ENCODE results near the gene RAPGEF3.

- TF ChIP-seq, protein P1, sequence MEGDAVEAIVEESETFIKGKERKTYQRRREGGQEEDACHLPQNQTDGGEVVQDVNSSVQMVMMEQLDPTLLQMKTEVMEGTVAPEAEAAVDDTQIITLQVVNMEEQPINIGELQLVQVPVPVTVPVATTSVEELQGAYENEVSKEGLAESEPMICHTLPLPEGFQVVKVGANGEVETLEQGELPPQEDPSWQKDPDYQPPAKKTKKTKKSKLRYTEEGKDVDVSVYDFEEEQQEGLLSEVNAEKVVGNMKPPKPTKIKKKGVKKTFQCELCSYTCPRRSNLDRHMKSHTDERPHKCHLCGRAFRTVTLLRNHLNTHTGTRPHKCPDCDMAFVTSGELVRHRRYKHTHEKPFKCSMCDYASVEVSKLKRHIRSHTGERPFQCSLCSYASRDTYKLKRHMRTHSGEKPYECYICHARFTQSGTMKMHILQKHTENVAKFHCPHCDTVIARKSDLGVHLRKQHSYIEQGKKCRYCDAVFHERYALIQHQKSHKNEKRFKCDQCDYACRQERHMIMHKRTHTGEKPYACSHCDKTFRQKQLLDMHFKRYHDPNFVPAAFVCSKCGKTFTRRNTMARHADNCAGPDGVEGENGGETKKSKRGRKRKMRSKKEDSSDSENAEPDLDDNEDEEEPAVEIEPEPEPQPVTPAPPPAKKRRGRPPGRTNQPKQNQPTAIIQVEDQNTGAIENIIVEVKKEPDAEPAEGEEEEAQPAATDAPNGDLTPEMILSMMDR (IDR thresholded peaks at IDR 0.05; ENCODE audit: low read depth, low read length): no peak
- peak; percentile 20 for TF ChIP-seq POLR2A (IDR thresholded peaks at IDR 0.05; ENCODE audit: extremely low read depth, insufficient read length)
- TF ChIP-seq, protein P2, sequence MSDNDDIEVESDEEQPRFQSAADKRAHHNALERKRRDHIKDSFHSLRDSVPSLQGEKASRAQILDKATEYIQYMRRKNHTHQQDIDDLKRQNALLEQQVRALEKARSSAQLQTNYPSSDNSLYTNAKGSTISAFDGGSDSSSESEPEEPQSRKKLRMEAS (IDR thresholded peaks at IDR 0.05; ENCODE audit: low read depth, low read length): peak; percentile 86
- peak; percentile 84 for TF ChIP-seq MYC (IDR thresholded peaks at IDR 0.05; ENCODE audit: low read depth, low read length)
Observed at GRCh38 chr12:47753021-47754001, 5.4 kb downstream of the RAPGEF3 start.
